Measurements from ENCODE around the gene RCAN2. TPM values are rescaled to one million over a fixed set of nuclear protein-coding genes. Genes with fewer than 3 reads are reported as not detected.

The RCAN2 gene
- total RNA-seq, 2 experiments from 2014 or later = 0.57 to 0.91 TPM

- H3K36me3 Mint-ChIP-seq (ENCODE audit: low read depth) = no peaks in the 10 kb centered on the region
- peaks cover 21% of the 10 kb centered on the region for H3K4me1 Mint-ChIP-seq
- DNase-seq (no peak), ATAC-seq (no peak)
- intact Hi-C loops (cut with DNase I, micrococcal nuclease) = loop anchor here in 1 of 2 experiments (5.0 kb wide), 1 partner anchor 38 kb away; no protein-coding TSS in a partner anchor
- CTCF ChIA-PET = interaction anchor here (1.2 kb wide), 1 partner anchor 195 kb away, joined by 3 read pairs; no protein-coding TSS in a partner anchor
- H3K9me3 Mint-ChIP-seq (ENCODE audit: low read depth) = no peaks in the 10 kb centered on the region
- POLR2A ChIA-PET = no interaction called here
- H3K4me3 Mint-ChIP-seq = no peak overlapping the region
- H3K27me3 Mint-ChIP-seq = no peaks in the 10 kb centered on the region
- H3K27ac Mint-ChIP-seq = no peak overlapping the region
These were observed 275.5 kb downstream of the RCAN2 start for GRCh38 chr6:46215777-46216176.

GRCh38 chr6:46215213-46215612 is 276.0 kb downstream of the RCAN2 start:
- H3K27ac Mint-ChIP-seq = no peak overlapping the region
- H3K36me3 Mint-ChIP-seq (ENCODE audit: low read depth) = no peaks in the 10 kb centered on the region
- H3K4me1 Mint-ChIP-seq = peaks cover 15% of the 10 kb centered on the region
- intact Hi-C loops (cut with DNase I, micrococcal nuclease) = loop anchor here in 1 of 2 experiments (5.0 kb wide), 1 partner anchor 38 kb away; no protein-coding TSS in a partner anchor
- ChIA-PET POLR2A (no interaction called here), CTCF (interaction anchor here (1.2 kb wide), 1 partner anchor 195 kb away, joined by 3 read pairs; no protein-coding TSS in a partner anchor)
- no peak for DNase-seq
- H3K4me3 Mint-ChIP-seq = no peak overlapping the region
- no peaks in the 10 kb centered on the region for H3K9me3 Mint-ChIP-seq (ENCODE audit: low read depth)
- no peaks in the 10 kb centered on the region for H3K27me3 Mint-ChIP-seq
- ATAC-seq = no peak

- Mint-ChIP-seq H3K36me3 (ENCODE audit: low read depth) (no peaks in the 10 kb centered on the region), H3K27me3 (no peaks in the 10 kb centered on the region), H3K4me3 (no peak overlapping the region), H3K9me3 (ENCODE audit: low read depth) (no peaks in the 10 kb centered on the region), H3K4me1 (no peaks in the 10 kb centered on the region), H3K27ac (no peak overlapping the region)
- ATAC-seq (no peak), DNase-seq (no peak)
- ChIA-PET CTCF (interaction anchor here (1.1 kb wide), 1 partner anchor 121 kb away, joined by 3 read pairs; no protein-coding TSS in a partner anchor), POLR2A (no interaction called here)
- intact Hi-C loops (cut with DNase I, micrococcal nuclease) = no loop called here
These were observed 279.3 kb downstream of the RCAN2 start for GRCh38 chr6:46211917-46212316.

DNA sequence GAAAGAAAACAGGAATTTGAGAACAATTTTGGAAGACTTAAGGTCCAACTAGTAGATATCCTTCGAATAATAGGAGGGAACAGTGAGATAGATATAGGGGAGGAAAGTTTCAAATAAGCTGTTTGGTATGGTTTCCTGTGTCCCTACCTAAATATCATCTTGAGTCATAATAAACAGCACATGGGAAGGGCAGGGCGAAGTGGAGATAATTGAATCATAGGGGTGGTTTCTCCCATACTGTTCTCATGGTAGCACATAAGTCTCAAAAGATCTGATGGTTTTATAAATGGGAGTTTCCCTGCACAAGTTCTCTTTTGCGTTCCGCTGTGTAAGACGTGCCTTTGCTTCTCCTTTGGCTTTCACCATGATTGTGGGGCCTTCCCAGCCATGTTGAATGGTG is 281.0 kb downstream of the RCAN2 start:
- Mint-ChIP-seq H3K36me3 (ENCODE audit: low read depth) (no peaks in the 10 kb centered on the region), H3K27ac (no peak overlapping the region), H3K4me3 (no peak overlapping the region), H3K4me1 (no peaks in the 10 kb centered on the region), H3K27me3 (no peaks in the 10 kb centered on the region), H3K9me3 (ENCODE audit: low read depth) (no peaks in the 10 kb centered on the region)
- ATAC-seq (peak; percentile 39), DNase-seq (no peak)
- intact Hi-C loops (cut with DNase I, micrococcal nuclease) = no loop called here
- ChIA-PET CTCF (no interaction called here), POLR2A (no interaction called here)

DNA sequence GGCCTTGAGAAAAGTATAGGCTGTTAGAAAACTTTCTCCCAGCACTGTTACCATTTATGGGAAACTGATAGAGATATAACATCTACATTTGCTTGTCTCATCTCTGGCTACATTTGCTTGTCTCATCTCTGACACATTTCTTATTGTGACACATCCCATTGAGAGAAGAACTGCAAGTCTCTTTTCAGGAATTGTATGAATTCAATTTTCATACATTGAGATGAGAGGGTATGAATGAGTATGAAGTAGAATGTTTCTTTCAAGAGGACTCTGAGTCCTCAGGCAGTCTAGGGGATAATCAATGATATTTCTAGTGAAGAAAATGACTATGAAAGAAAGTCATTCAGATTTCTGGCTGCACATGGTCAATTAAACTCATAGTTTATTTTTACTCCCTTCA is 282.9 kb downstream of the RCAN2 start:
- ATAC-seq = peak; percentile 44
- H3K9me3 Mint-ChIP-seq (ENCODE audit: low read depth) = no peaks in the 10 kb centered on the region
- no peaks in the 10 kb centered on the region for H3K36me3 Mint-ChIP-seq (ENCODE audit: low read depth)
- H3K27ac Mint-ChIP-seq = no peak overlapping the region
- no peak overlapping the region for H3K4me3 Mint-ChIP-seq
- DNase-seq = no peak
- no peaks in the 10 kb centered on the region for H3K4me1 Mint-ChIP-seq
- H3K27me3 Mint-ChIP-seq = no peaks in the 10 kb centered on the region
- intact Hi-C loops (cut with DNase I, micrococcal nuclease) = no loop called here
- ChIA-PET POLR2A (no interaction called here), CTCF (interaction anchor here (1.2 to 1.6 kb wide), 5 partner anchors 9 to 13 kb away, joined by 3 to 7 read pairs (median 4); no protein-coding TSS in a partner anchor)

DNA sequence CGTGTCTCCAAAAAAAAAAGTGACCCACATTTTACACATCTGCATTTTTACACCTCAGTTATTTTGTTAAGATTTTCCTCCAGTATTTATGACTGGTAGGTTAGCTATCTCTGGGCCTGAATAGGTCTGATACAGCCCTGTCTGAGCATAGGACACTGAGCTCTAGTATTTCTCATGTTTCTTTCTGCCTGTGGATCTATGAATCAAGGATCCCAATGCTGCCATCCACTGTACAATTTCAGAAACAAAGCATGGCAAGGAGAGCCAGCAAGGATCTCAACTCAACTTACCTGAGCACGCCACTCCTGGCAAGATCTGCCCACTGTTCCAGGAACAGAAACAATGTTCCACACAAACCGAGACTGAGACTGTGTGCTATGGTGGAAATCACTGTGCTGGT is 284.1 kb downstream of the RCAN2 start:
- no peak for ATAC-seq
- H3K27ac Mint-ChIP-seq = no peak overlapping the region
- H3K9me3 Mint-ChIP-seq (ENCODE audit: low read depth) = no peaks in the 10 kb centered on the region
- ChIA-PET POLR2A (no interaction called here), CTCF (interaction anchor here (0.7 to 1.4 kb wide), 3 partner anchors 11 to 959 kb away, joined by 3 to 7 read pairs (median 4); no protein-coding TSS in a partner anchor)
- DNase-seq = no peak
- H3K4me3 Mint-ChIP-seq = no peak overlapping the region
- no peaks in the 10 kb centered on the region for H3K4me1 Mint-ChIP-seq
- H3K27me3 Mint-ChIP-seq = no peaks in the 10 kb centered on the region
- intact Hi-C loops (cut with DNase I, micrococcal nuclease) = no loop called here
- no peaks in the 10 kb centered on the region for H3K36me3 Mint-ChIP-seq (ENCODE audit: low read depth)

DNA sequence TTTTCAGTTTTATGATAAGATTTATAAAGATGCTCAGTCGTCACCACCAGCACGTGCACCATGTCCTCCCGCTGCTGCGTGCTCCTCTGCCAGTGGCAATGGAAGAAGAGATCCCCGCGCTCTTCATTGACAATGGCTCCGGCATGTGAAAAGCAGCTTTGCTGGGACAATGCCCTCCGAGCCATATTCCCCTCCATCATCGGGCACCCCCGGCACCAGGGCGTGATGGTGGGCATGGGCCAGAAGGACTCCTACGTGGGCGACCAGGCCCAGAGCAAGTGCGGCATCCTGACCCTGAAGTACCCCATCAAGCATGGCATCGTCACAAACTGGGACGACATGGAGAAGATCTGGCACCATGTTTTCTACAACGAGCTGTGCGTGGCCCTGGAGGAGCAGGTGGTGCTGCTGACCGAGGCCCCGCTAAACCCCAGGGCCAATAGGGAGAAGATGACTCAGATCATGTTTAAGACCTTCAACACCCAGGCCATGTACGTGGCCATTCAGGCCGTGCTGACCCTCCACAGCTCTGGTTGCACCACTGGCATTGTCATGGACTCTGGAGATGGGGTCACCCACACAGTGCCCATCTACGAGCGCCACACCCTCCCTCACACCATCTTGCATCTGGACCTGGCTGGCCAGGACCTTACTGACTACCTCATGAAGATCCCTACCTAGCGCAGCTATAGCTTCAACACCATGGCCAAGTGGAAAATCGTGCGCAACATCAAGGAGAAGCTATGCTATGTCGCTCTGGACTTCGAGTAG is 286.2 kb downstream of the RCAN2 start:
- Mint-ChIP-seq H3K9me3 (ENCODE audit: low read depth) (no peaks in the 10 kb centered on the region), H3K36me3 (ENCODE audit: low read depth) (no peaks in the 10 kb centered on the region), H3K4me1 (no peaks in the 10 kb centered on the region), H3K4me3 (no peak overlapping the region), H3K27ac (no peak overlapping the region), H3K27me3 (peaks cover 2% of the 10 kb centered on the region)
- DNase-seq (no peak), ATAC-seq (no peak)
- CTCF ChIA-PET = no interaction called here
- intact Hi-C loops (cut with DNase I, micrococcal nuclease) = no loop called here
- POLR2A ChIA-PET = interaction anchor here (0.5 to 0.6 kb wide), 3 partner anchors 11 to 377 kb away, joined by 3 to 8 read pairs (median 3); partner anchors contain the start of gene ENPP5

- no peak for DNase-seq
- ChIA-PET POLR2A (no interaction called here), CTCF (interaction anchor here (1.1 kb wide), 1 partner anchor 16 kb away, joined by 4 read pairs; no protein-coding TSS in a partner anchor)
- Mint-ChIP-seq H3K4me1 (no peaks in the 10 kb centered on the region), H3K27ac (no peak overlapping the region), H3K36me3 (ENCODE audit: low read depth) (no peaks in the 10 kb centered on the region), H3K4me3 (no peak overlapping the region), H3K27me3 (peaks cover 6% of the 10 kb centered on the region), H3K9me3 (ENCODE audit: low read depth) (no peaks in the 10 kb centered on the region)
- intact Hi-C loops (cut with DNase I, micrococcal nuclease) = no loop called here
- no peak for ATAC-seq
These were observed 287.7 kb downstream of the RCAN2 start for GRCh38 chr6:46203391-46204177.

DNA sequence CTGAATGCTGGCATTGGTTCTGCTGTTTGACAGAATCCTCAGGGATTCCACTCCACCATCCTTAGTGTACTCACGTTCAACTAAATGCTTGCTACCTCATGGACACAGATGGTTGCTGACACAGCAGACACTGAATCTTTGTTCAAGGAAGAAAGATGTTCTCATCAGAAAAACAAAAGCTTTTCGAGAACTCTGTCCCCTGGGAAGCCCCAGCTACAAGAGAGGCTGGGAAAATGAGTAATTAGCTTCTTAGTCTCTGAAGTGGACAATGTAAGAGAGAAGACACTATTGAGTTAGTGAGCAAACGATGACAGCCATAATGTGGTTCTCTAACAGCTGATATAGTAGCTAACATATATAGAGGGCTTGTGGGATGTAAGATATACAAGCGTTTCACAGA is 289.5 kb downstream of the RCAN2 start:
- Mint-ChIP-seq H3K27ac (no peak overlapping the region), H3K27me3 (peaks cover 6% of the 10 kb centered on the region), H3K4me1 (no peaks in the 10 kb centered on the region), H3K4me3 (no peak overlapping the region), H3K9me3 (ENCODE audit: low read depth) (no peaks in the 10 kb centered on the region), H3K36me3 (ENCODE audit: low read depth) (no peaks in the 10 kb centered on the region)
- ChIA-PET POLR2A (no interaction called here), CTCF (interaction anchor here (0.5 to 1.2 kb wide), 2 partner anchors 19 to 571 kb away, joined by 3 to 4 read pairs; no protein-coding TSS in a partner anchor)
- intact Hi-C loops (cut with DNase I, micrococcal nuclease) = no loop called here
- no peak for DNase-seq
- ATAC-seq = no peak

DNA sequence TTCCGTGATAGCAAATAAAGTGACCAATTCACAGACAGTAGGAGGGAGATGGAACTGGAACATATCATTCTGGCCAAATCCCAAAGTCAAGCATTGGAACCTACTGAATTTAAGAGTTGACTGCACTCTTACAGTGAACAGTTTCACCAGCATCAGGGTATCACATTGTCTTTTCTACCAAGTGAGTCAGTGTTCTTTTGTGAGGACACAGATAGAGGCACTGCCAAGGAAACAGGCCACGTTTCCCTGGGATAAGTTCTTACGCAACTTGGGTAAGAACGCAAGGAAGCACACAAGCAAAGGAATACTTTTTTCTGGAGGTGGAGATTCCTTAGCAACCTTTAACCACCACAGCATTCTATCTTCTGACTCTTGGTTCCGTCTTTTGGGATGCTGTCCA is 291.9 kb downstream of the RCAN2 start:
- no peaks in the 10 kb centered on the region for H3K9me3 Mint-ChIP-seq (ENCODE audit: low read depth)
- intact Hi-C loops (cut with DNase I, micrococcal nuclease) = no loop called here
- no peak for ATAC-seq
- H3K27me3 Mint-ChIP-seq = peaks cover 6% of the 10 kb centered on the region
- POLR2A ChIA-PET = no interaction called here
- H3K36me3 Mint-ChIP-seq (ENCODE audit: low read depth) = no peaks in the 10 kb centered on the region
- no peak for DNase-seq
- CTCF ChIA-PET = no interaction called here
- no peak overlapping the region for H3K4me3 Mint-ChIP-seq
- no peaks in the 10 kb centered on the region for H3K4me1 Mint-ChIP-seq
- no peak overlapping the region for H3K27ac Mint-ChIP-seq

DNA sequence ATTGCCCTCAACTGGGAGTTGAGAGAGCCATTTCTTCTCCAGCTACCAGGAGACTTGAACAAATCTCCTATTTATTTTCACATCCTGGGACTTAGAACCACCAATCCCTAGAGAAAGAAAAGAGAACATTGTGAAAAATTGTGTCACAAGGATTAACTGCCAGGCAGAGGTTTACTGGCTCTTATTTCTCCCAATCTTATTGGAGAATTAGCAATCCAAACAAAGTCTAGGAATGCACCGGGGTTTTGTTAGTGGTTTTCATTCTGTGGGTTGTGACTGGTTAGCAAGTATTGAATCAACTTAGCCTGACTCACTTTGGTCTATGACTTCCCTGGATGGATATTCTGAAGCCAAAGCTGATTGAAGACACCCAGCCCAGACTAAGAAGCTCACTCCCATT is 299.3 kb downstream of the RCAN2 start:
- ChIA-PET CTCF (interaction anchor here (0.7 kb wide), 1 partner anchor 56 kb away, joined by 3 read pairs; no protein-coding TSS in a partner anchor), POLR2A (no interaction called here)
- DNase-seq (no peak), ATAC-seq (no peak)
- Mint-ChIP-seq H3K4me3 (no peak overlapping the region), H3K27me3 (peaks cover 11% of the 10 kb centered on the region), H3K4me1 (no peaks in the 10 kb centered on the region), H3K36me3 (ENCODE audit: low read depth) (no peaks in the 10 kb centered on the region), H3K9me3 (ENCODE audit: low read depth) (no peaks in the 10 kb centered on the region), H3K27ac (no peak overlapping the region)
- intact Hi-C loops (cut with DNase I, micrococcal nuclease) = no loop called here
